ENCODE measurements around the gene APC.

The APC gene

DNA sequence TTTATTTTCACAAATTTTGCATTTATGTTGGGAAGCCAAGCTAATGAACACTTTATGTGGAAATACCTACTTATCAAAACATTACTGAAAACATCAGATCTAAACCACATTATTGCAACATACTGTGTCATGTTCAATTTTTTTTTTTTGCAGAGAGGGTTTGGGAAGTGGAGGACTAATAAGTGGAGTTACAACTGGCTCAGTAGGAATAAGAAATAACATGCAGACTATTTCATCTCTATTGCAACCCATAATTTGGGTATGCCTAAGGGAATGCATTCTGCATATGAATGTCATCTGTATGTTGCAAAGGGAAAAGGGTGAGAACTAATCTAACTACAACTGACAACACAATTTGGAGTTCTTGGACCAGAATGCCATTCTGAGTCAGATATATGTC is 41.8 kb downstream of the APC start:
- no peak for DNase-seq

DNA sequence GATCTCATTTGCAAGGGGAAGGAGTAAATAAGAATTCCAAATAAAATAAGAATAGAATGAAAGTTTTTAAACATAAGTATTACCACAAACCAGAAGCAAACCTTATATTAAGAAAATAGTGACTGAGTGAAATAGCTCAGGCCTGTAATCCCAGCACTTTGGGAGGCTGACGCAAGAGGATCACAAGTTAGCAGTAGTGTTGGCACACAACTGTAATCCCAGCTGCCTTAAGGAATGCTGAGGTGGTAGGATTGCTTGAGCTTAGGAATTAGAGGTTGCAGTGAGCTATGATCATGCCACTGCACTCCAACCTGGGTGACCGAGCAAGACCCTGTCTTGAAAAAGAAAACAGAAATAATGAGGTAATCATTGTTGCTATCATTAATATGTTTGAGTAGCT is 47.0 kb downstream of the APC start:
- no peak for DNase-seq

DNA sequence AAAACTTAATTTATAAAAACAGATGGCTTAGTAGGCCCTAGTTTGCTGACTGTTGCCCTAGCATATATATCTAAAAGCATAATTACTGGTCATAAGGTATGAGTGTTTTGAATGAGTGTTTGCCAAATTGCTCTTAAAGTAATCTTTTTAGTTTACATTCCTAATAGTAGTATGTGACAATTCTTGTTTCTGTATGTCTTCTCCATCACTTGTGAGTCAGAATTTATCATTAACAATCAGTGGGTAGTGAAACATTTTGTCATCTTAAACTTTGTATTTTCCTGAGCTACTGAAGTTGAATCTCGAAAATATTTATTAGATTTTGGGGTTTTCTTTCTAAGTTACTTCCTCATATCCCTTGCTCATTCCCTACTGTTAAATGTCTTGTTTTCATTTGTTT is 49.6 kb downstream of the APC start:
- no peak for DNase-seq

GRCh38 chr5:112787896-112788295 is 50.2 kb downstream of the APC start:
- no peak for DNase-seq

DNA sequence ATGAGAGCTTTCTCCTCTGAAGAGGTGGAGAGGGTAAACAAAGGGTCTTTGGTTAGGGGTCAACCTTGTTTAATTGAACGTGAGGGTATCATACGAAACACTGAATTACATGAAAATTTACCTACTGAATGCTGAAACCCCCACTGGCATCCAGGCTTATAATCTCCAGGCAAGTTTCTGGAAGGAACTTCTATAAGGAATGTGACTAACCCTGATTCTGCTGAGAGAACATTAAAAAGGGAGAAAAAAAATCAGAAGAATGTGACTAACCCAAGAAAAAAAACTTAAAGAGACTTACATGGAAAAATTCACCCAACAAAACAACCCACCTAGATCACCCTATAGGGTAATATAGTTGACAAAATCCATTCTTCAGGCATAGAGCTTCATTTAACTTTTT is 55.5 kb downstream of the APC start:
- DNase-seq: no peak

GRCh38 chr5:112794410-112794809 is 56.7 kb downstream of the APC start:
- DNase-seq: no peak

DNA sequence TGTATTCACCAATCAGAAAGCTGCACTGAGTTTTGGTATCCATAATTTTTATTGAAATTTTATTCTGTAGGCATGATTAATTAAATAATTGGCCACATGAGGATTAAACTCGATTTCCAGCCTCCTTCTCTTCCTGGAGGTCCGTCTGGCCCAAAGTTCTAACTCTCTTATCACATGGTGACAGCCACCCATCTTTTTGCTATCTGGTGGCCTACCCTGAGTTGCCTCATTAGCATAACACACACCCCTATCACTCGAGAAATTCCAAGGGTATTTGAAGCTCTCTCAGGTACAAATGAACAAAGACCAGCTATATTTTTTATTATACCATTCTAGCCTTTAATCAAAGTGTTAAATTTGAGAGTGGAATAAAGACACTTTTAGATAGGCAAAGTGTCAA is 57.7 kb downstream of the APC start:
- no peak for DNase-seq

GRCh38 chr5:112795944-112796678 is 58.4 kb downstream of the APC start:
- DNase-seq: no peak

DNA sequence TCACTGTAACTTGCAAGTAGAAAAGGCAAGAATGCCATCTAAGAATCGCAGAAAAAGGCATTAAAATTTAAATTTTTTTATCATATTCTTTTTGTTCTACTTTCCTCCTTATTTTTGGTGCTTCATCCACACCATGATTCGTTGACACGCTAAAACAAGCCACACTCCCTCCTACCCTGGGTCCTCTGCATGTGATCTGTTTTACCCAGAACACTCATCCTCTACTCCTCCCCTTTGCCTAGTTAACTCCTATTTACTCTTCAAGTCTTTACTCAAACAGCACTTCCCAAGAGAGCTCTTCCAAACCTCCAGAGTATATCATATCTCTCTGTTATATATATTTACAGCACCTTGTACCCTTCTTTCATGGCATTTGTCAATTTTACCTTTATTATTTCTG is 62.0 kb downstream of the APC start:
- no peak for DNase-seq

DNA sequence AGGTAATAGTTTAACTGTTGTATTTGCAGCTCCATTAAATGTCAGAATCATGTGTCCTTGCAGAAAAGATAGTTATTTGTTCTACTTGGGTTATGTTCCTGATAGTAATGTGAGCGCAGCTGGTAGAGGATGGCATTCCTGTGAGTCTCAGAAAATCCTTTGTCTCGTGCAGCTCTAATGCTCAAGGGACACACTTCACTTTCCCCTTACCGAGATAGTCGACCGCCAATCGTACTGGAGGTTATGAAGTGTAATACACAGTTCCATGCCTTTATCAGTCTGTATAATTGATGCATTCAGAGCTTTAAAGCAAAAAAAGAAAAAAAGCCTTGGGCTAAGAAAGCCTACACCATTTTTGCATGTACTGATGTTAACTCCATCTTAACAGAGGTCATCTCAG is 63.2 kb downstream of the APC start:
- DNase-seq: no peak

DNA sequence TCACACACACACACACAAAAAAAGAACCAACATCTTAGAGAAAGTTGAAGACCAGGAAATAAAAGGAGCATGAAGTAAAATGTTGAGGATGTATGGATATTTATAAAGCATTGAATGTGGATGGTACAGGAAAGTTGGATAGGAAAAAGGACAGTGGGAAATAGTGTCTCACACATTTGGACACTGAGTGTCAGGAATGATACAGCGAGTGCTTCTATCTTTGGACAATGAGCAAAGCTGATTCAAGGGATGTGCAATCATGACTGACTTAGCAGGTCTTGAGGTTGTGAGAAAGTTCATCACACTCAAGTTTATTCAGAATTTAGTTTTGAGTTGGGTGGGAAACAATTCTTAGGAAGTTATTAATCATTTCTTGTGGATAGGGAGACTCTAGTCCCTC is 73.3 kb downstream of the APC start:
- DNase-seq: no peak

DNA sequence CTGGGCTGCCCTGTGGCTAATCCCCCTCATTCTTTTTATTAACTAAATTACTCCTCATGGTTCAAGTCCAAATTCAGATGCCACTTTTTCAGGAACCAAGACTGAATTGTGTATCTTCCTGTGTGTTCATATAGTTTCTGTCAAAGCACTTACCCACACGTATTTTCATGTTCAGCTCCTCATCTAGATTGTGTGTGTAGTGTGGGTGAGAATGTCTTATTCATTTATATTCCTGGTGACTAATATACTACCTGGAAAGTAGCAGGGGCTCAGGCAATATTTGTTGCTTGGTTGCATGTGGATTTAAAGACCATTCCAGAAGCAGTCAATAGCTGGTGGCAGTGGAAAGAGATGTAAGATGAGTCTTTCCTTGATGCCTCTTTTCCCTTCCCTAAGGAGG is 74.9 kb downstream of the APC start:
- DNase-seq: no peak

- DNase-seq: no peak
These were observed 82.6 kb downstream of the APC start for GRCh38 chr5:112820246-112820645.

GRCh38 chr5:112822456-112822855 is 84.8 kb downstream of the APC start:
- DNase-seq: no peak

- DNase-seq: no peak
These were observed 85.5 kb downstream of the APC start for GRCh38 chr5:112823181-112823580.

- no peak for DNase-seq
These were observed 86.0 kb downstream of the APC start for GRCh38 chr5:112823656-112824055.

- no peak for DNase-seq
These were observed 86.5 kb downstream of the APC start for GRCh38 chr5:112824197-112824596.

GRCh38 chr5:112830378-112830777 is 92.7 kb downstream of the APC start:
- DNase-seq: no peak

DNA sequence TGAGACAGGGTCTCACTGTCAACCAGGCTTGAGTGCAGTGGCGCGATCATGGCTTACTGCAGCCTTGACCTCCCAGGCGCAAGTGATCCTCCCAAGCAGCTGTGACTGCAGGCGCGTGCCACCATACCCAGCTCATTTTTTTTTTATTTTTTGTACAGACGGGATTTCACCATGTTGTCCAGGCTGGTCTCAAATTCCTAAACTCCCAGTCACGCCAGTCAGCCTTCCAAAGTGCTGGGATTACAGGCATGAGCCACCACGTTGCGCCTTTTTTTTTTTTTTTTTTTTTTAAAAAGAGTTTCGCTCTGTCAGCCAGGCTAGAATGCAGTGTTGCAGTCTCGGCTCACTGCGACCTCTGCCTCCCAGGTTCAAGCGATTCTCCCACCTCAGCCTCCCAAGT is 96.3 kb downstream of the APC start:
- no peak for DNase-seq

DNA sequence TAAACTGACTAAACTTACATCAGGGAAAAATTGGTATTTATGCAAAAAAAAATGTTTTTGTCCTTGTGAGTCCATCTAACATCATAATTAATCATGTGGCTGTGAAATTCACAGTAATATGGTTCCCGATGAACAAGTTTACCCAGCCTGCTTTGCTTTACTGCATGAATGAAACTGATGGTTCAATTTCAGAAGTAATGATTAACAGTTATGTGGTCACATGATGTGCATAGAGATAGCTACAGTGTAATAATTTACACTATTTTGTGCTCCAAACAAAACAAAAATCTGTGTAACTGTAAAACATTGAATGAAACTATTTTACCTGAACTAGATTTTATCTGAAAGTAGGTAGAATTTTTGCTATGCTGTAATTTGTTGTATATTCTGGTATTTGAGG is 106.8 kb downstream of the APC start:
- DNase-seq: no peak

GRCh38 chr5:112846556-112846955 is 108.9 kb downstream of the APC start:
- DNase-seq: no peak

GRCh38 chr5:112847306-112847705 is 109.6 kb downstream of the APC start:
- no peak for DNase-seq

DNA sequence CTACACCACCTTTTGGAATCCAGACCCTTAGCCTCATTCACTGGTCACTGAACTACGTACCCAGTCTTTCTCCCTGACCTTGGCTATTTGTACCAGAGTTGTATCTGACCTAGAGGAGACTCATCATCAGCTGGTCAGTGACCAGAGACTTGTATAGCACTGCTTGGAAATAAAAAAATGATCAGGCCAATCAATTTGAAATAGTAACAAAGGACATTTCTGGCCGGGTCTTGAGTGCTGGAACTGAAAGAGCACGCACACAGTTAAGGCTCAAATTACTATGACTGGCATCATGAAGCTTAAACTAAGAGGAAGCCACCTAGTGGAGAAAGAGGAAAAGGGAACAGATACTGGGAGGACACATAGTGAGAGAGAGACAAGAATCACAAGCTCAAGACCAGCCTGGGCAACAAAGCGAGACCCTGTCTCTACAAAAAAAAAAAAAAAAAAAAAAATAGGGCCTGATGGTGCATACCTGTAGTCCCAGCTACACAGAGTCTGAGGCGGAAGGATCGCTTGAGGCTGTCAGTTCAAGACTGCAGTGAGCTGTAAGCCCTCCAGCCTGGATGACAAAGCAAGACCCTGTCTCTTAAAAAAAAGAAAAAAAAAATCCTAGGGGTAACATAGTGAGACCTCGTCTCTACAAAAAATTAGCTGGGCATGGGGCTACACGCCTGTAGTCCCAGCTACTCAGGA is 110.6 kb downstream of the APC start:
- peak in 3 of 56 donors; percentile 6 to 7 (median 6) for DNase-seq

All from amygdala (tissue), 56 donors.